HG03175 (cell line): ENCODE results near the gene S100A9.
"Not testable (repeated sequence)": the region's sequence is repeated elsewhere in the genome, so short reads cannot be mapped to it uniquely, and the experiment has no call there.

Experiments
- ATAC-seq: cut with Tn5 transposase; IDR thresholded peaks from one replicate; pipeline ENCODE4 v1.9.1; 2021; ENCODE audit warnings: mild to moderate bottlenecking, moderate library complexity; ENCODE audit not compliant: unreplicated experiment

Gene S100A9

DNA sequence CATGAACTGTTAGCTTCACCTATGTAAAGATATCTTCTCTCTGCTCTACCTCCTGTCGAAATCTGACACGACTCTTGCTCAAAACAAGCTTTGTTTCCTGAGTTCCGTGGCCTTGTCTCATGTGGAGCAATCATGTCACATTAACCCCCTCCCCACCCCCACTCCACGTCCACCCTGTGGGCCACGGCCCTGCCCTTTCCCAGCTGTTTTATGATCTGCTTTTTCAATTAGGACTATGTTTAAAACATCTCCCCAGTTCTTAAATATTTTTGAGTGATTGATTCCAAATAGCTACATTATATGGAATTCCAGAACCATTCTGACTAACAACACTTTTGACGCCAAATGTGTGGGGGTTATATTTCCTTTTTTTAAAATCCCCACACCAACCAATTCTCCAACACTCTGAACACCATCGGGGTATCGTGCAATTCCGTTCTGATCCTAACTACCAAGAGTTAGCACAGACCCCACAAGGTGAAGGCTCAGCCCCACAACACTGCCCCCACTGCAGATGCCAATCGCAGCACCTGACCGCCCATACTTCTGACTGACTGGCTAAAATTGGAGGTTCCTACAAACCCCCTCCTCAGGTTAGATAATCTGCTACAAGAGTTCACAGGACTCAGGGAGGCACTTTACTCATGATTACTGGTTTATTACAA lies 45.9 kb downstream of the S100A9 start:
- no peak for ATAC-seq

DNA sequence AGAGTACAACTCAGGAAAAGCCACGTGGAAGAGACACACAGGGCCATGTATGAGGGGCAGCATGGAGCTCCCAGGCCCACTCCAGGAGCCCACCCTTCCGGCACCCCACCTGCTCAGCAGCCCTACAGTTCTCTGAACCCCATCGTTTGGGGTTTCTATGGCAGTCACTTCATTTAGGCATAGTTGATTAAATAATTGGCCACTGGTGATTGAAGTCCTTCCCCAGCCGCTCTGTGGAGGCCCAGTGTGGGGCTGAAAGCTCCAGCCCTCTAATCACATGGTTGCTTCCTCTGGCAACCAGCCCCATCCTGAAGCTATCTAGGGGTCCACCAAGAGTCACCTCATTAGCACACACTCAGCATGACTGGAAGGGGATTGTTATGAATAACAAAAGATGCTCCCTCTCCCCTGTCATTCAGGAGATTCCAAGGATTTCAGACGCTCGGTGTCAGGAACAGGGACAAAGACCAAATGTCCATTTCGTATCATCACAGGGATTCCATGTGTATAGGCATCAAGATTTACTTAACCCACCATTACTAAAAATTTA lies 46.5 kb downstream of the S100A9 start:
- no peak for ATAC-seq

DNA sequence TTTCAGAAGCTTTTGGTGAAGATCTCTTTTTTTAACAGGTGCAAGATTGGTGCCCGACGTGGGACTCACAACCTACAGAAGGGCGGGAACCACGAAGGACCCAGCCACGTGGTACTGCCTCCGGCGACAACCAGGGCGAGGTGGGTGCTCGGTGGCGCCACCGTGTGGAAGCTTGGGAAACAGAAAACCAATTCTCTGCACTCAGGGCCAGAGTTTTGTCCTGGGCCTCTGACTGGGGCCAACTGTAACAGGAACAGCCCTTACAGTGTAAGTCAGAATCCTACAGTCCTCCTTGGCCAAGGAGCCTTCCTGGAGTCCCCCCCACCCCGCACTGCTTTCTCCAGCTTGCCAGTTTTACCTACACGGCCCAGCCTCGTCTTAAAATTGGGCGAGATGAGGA lies 47.1 kb downstream of the S100A9 start:
- no peak for ATAC-seq

DNA sequence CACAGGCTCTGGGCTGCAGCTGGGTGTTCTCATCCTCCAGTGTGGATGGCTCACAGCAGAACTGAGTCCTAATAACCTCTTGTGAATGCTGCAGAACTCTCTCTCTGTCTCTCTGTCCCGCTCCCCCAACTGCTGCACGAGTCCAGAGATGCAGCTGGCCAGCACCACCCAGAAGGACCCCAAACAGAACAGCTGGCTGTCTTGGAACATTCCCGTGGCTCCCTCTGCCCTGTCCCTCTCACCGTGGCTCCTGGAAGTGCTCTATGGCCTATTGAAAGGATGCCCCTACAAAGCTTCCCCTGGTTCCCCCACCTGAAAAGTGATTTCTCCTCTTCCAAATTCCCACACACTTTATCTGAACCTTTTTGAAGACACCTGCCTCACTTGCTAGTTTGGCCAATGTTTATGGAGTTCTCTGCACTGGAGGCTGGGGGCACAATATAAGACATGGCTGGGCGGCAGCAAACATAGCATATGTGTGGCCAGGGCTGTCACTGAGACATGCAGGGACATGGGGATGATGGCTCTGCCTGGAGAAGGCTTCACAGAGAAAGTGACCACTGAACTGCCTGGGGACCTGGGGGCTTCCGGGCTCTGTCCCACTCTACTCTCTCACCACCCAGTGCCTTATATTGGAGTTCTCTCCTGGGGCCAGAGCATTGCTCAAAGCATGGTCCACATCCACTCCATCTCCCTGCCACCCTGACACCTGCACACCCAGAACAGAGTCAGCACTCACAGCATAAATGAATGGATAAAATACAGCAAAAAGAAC lies 48.4 kb downstream of the S100A9 start:
- ATAC-seq = not testable (repeated sequence)

DNA sequence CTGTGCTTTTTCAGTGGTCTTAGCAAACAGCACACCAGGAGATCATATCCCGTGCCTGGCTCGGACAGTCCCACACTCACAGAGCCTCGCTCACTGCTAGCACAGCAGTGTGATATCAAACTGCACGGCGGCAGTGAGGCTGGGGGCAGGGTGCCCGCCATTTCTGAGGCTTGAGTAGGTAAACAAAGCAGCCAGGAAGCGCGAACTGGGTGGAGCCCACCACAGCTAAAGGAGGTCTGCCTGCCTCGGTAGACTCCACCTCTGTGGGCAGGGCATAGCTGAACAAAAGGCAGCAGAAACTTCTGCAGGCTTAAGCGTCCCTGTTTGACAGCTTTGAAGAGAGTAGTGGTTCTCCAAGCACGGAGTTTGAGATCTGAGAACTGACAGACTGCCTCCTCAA lies 49.6 kb downstream of the S100A9 start:
- ATAC-seq = not testable (repeated sequence)
